ENCODE measurements around the gene PIAS4. TPM values are rescaled to one million over a fixed set of nuclear protein-coding genes. Genes with fewer than 3 reads are reported as not detected.

Gene PIAS4
- total and polyA plus RNA-seq, 7 experiments from 2014 or later = 3.9 to 40.6 (median 24.3) TPM

GRCh38 chr19:4057931-4058692 is 50.6 kb downstream of the PIAS4 start:
- peaks cover 0 to 4% (median 0%) of the 10 kb centered on the region in 11 donors for H3K9me3 Mint-ChIP-seq
- H3K36me3 ChIP-seq (ENCODE audit: control insufficient read depth in 2 of 3, insufficient read depth in 3 of 3, low read length in 3 of 3) = peaks cover 2 to 45% (median 11%) of the 10 kb centered on the region in 3 experiments
- H3K9me3 ChIP-seq (ENCODE audit: control insufficient read depth in 2 of 3, low read length in 3 of 3) = no peaks in the 10 kb centered on the region
- H3K4me1 Mint-ChIP-seq = peaks cover 12 to 49% (median 29%) of the 10 kb centered on the region in 7 donors
- peak overlapping the region in 3 of 9 donors; percentile 50 to 56 (median 54) for H3K27ac Mint-ChIP-seq
- no peak overlapping the region for H3K27ac ChIP-seq (ENCODE audit: low read depth, low read length)
- H3K4me1 ChIP-seq (ENCODE audit: control insufficient read depth in 2 of 2, insufficient read depth in 2 of 2, low read length in 2 of 2) = peaks cover 29 to 54% of the 10 kb centered on the region in 2 donors
- ChIA-PET POLR2A (no interaction called here), CTCF (no interaction called here)
- no peaks in the 10 kb centered on the region for H3K27me3 ChIP-seq (ENCODE audit: control insufficient read depth in 2 of 2, insufficient read depth in 2 of 2, low read length in 2 of 2)
- DNase-seq (peak in 1 of 9 donors; percentile 57), ATAC-seq (peak; percentile 76)
- peaks cover 6 to 16% (median 7%) of the 10 kb centered on the region in 5 donors for H3K36me3 Mint-ChIP-seq
- intact Hi-C loops (cut with micrococcal nuclease) = no loop called here
- no peak overlapping the region for H3K4me3 ChIP-seq (ENCODE audit: low read length)
- H3K27me3 Mint-ChIP-seq = no peaks in the 10 kb centered on the region
- H3K4me3 Mint-ChIP-seq = peak overlapping the region in 1 of 10 donors; percentile 60

- intact Hi-C loops (cut with micrococcal nuclease) = no loop called here
- no peaks in the 10 kb centered on the region for H3K9me3 Mint-ChIP-seq
- H3K27me3 Mint-ChIP-seq = no peaks in the 10 kb centered on the region
- H3K4me1 Mint-ChIP-seq = peaks cover 5 to 46% (median 29%) of the 10 kb centered on the region in 7 donors
- Histone ChIP-seq H3K4me3 (ENCODE audit: low read length) (no peak overlapping the region), H3K4me1 (ENCODE audit: control insufficient read depth in 2 of 2, insufficient read depth in 2 of 2, low read length in 2 of 2) (peaks cover 36 to 51% of the 10 kb centered on the region in 2 donors), H3K27me3 (ENCODE audit: control insufficient read depth in 2 of 2, insufficient read depth in 2 of 2, low read length in 2 of 2) (no peaks in the 10 kb centered on the region), H3K9me3 (ENCODE audit: control insufficient read depth in 2 of 3, low read length in 3 of 3) (no peaks in the 10 kb centered on the region), H3K27ac (ENCODE audit: low read depth, low read length) (peak overlapping the region; percentile 49), H3K36me3 (ENCODE audit: control insufficient read depth in 2 of 3, insufficient read depth in 3 of 3, low read length in 3 of 3) (peaks cover 0 to 43% (median 4%) of the 10 kb centered on the region in 3 experiments)
- ChIA-PET CTCF (no interaction called here), POLR2A (no interaction called here)
- ATAC-seq (no peak), DNase-seq (no peak)
- H3K36me3 Mint-ChIP-seq = peaks cover 0 to 11% (median 0%) of the 10 kb centered on the region in 5 donors
- no peak overlapping the region for H3K4me3 Mint-ChIP-seq
- peak overlapping the region in 1 of 9 donors; percentile 48 for H3K27ac Mint-ChIP-seq
These were observed 51.3 kb downstream of the PIAS4 start for GRCh38 chr19:4058693-4059452.

GRCh38 chr19:4059453-4059871 is 51.9 kb downstream of the PIAS4 start:
- DNase-seq (no peak), ATAC-seq (no peak)
- Mint-ChIP-seq H3K9me3 (no peaks in the 10 kb centered on the region), H3K27ac (peak overlapping the region in 1 of 9 donors; percentile 48), H3K36me3 (peaks cover 0 to 12% (median 0%) of the 10 kb centered on the region in 5 donors), H3K4me3 (no peak overlapping the region), H3K27me3 (no peaks in the 10 kb centered on the region), H3K4me1 (peaks cover 5 to 47% (median 30%) of the 10 kb centered on the region in 7 donors)
- CTCF ChIA-PET = no interaction called here
- H3K27me3 ChIP-seq (ENCODE audit: control insufficient read depth in 2 of 2, insufficient read depth in 2 of 2, low read length in 2 of 2) = no peaks in the 10 kb centered on the region
- H3K9me3 ChIP-seq (ENCODE audit: control insufficient read depth in 2 of 3, low read length in 3 of 3) = no peaks in the 10 kb centered on the region
- peak overlapping the region; percentile 49 for H3K27ac ChIP-seq (ENCODE audit: low read depth, low read length)
- H3K4me3 ChIP-seq (ENCODE audit: low read length) = no peak overlapping the region
- POLR2A ChIA-PET = no interaction called here
- H3K4me1 ChIP-seq (ENCODE audit: control insufficient read depth in 2 of 2, insufficient read depth in 2 of 2, low read length in 2 of 2) = peaks cover 42 to 51% of the 10 kb centered on the region in 2 donors
- intact Hi-C loops (cut with micrococcal nuclease) = no loop called here
- H3K36me3 ChIP-seq (ENCODE audit: control insufficient read depth in 2 of 3, insufficient read depth in 3 of 3, low read length in 3 of 3) = peaks cover 0 to 41% (median 3%) of the 10 kb centered on the region in 3 experiments

GRCh38 chr19:4059891-4060620 is 52.5 kb downstream of the PIAS4 start:
- ChIA-PET CTCF (no interaction called here), POLR2A (interaction anchor here (0.6 kb wide), 1 partner anchor 46 kb away, joined by 3 read pairs; no protein-coding TSS in a partner anchor)
- peak overlapping the region in 3 of 10 donors; percentile 9 to 43 (median 39) for H3K4me3 Mint-ChIP-seq
- peaks cover 0 to 39% (median 3%) of the 10 kb centered on the region in 3 experiments for H3K36me3 ChIP-seq (ENCODE audit: control insufficient read depth in 2 of 3, insufficient read depth in 3 of 3, low read length in 3 of 3)
- no peak for DNase-seq
- H3K4me1 ChIP-seq (ENCODE audit: control insufficient read depth in 2 of 2, insufficient read depth in 2 of 2, low read length in 2 of 2) = peaks cover 43 to 51% of the 10 kb centered on the region in 2 donors
- H3K9me3 Mint-ChIP-seq = no peaks in the 10 kb centered on the region
- intact Hi-C loops (cut with micrococcal nuclease) = no loop called here
- H3K4me1 Mint-ChIP-seq = peaks cover 5 to 47% (median 30%) of the 10 kb centered on the region in 7 donors
- H3K27me3 Mint-ChIP-seq = no peaks in the 10 kb centered on the region
- peak overlapping the region; percentile 44 for H3K4me3 ChIP-seq (ENCODE audit: low read length)
- H3K9me3 ChIP-seq (ENCODE audit: control insufficient read depth in 2 of 3, low read length in 3 of 3) = no peaks in the 10 kb centered on the region
- no peaks in the 10 kb centered on the region for H3K27me3 ChIP-seq (ENCODE audit: control insufficient read depth in 2 of 2, insufficient read depth in 2 of 2, low read length in 2 of 2)
- peak; percentile 55 for ATAC-seq
- H3K27ac Mint-ChIP-seq = peak overlapping the region in 5 of 9 donors; percentile 17 to 65 (median 42)
- peaks cover 0 to 12% (median 0%) of the 10 kb centered on the region in 5 donors for H3K36me3 Mint-ChIP-seq
- peak overlapping the region; percentile 49 for H3K27ac ChIP-seq (ENCODE audit: low read depth, low read length)

- H3K36me3 Mint-ChIP-seq = peaks cover 0 to 10% (median 0%) of the 10 kb centered on the region in 5 donors
- H3K27me3 ChIP-seq (ENCODE audit: control insufficient read depth in 2 of 2, insufficient read depth in 2 of 2, low read length in 2 of 2) = no peaks in the 10 kb centered on the region
- peaks cover 5 to 46% (median 28%) of the 10 kb centered on the region in 7 donors for H3K4me1 Mint-ChIP-seq
- peak overlapping the region; percentile 44 for H3K4me3 ChIP-seq (ENCODE audit: low read length)
- H3K4me3 Mint-ChIP-seq = peak overlapping the region in 3 of 10 donors; percentile 9 to 43 (median 39)
- ChIA-PET CTCF (no interaction called here), POLR2A (interaction anchor here (0.6 kb wide), 1 partner anchor 47 kb away, joined by 3 read pairs; no protein-coding TSS in a partner anchor)
- peak overlapping the region; percentile 57 for H3K27ac ChIP-seq (ENCODE audit: low read depth, low read length)
- ATAC-seq (no peak), DNase-seq (no peak)
- no peaks in the 10 kb centered on the region for H3K9me3 Mint-ChIP-seq
- intact Hi-C loops (cut with micrococcal nuclease) = no loop called here
- peaks cover 0 to 33% (median 3%) of the 10 kb centered on the region in 3 experiments for H3K36me3 ChIP-seq (ENCODE audit: control insufficient read depth in 2 of 3, insufficient read depth in 3 of 3, low read length in 3 of 3)
- peaks cover 43 to 51% of the 10 kb centered on the region in 2 donors for H3K4me1 ChIP-seq (ENCODE audit: control insufficient read depth in 2 of 2, insufficient read depth in 2 of 2, low read length in 2 of 2)
- no peaks in the 10 kb centered on the region for H3K27me3 Mint-ChIP-seq
- peak overlapping the region in 5 of 9 donors; percentile 17 to 65 (median 42) for H3K27ac Mint-ChIP-seq
- H3K9me3 ChIP-seq (ENCODE audit: control insufficient read depth in 2 of 3, low read length in 3 of 3) = no peaks in the 10 kb centered on the region
These were observed 53.2 kb downstream of the PIAS4 start for GRCh38 chr19:4060621-4061177.

All from naive thymus-derived CD4-positive, alpha-beta T cell (primary cell).